Stimulated activated CD8-positive, alpha-beta memory T cell treated with anti-CD3 and anti-CD28 coated beads, Interleukin-7, amount 100 ng/mL, for 48 hours (primary cell): ENCODE measurements around the gene BAX.

ENCODE experiments used
- DNase-seq, 2 donors: peaks; one replicate each; pipeline ENCODE4 v3.0.0-alpha.2; 2020; ENCODE audit warnings: low read depth in 1 of 2; ENCODE audit errors: extremely low read depth in 1 of 2

The BAX gene

GRCh38 chr19:48977061-48977460 lies 22.4 kb downstream of the BAX start:
- no peak for DNase-seq

- no peak for DNase-seq
Measured at GRCh38 chr19:48982280-48982679, 27.6 kb downstream of the BAX start.

GRCh38 chr19:48985711-48986110 lies 31.0 kb downstream of the BAX start:
- no peak for DNase-seq

- DNase-seq, result no peak
Measured at GRCh38 chr19:48986211-48986610, 31.5 kb downstream of the BAX start.

GRCh38 chr19:48987323-48987722 lies 32.6 kb downstream of the BAX start:
- DNase-seq, result no peak

- no peak for DNase-seq
Measured at GRCh38 chr19:48988286-48988685, 33.6 kb downstream of the BAX start.

- no peak for DNase-seq
Measured at GRCh38 chr19:48988860-48989259, 34.2 kb downstream of the BAX start.

- no peak for DNase-seq
Measured at GRCh38 chr19:48989701-48990291, 35.1 kb downstream of the BAX start.

- no peak for DNase-seq
Measured at GRCh38 chr19:48990400-48990799, 35.7 kb downstream of the BAX start.

- no peak for DNase-seq
Measured at GRCh38 chr19:48991011-48991609, 36.4 kb downstream of the BAX start.

- DNase-seq, result no peak
Measured at GRCh38 chr19:48991873-48992580, 37.4 kb downstream of the BAX start.

- no peak for DNase-seq
Measured at GRCh38 chr19:48992581-48993174, 38.0 kb downstream of the BAX start.

GRCh38 chr19:48993175-48994034 lies 38.7 kb downstream of the BAX start, which contains the start of the genes GYS1 and RUVBL2:
Gene GYS1, minus strand, starts transcription at chr19:48993309. Its CDS starts 197 bp downstream, at chr19:48993112.
Gene RUVBL2, plus strand, starts transcription at chr19:48993887. Its CDS starts 25 bp downstream, at chr19:48993912.
- peak; percentile 99 to 100 for DNase-seq

GRCh38 chr19:48994035-48994386 lies 39.3 kb downstream of the BAX start:
- no peak for DNase-seq

- DNase-seq, result no peak
Measured at GRCh38 chr19:48997972-48998371, 43.3 kb downstream of the BAX start.

GRCh38 chr19:48999481-49000325 lies 45.0 kb downstream of the BAX start:
- peak in 1 of 2 donors; percentile 49 for DNase-seq

GRCh38 chr19:49004133-49004532 lies 49.5 kb downstream of the BAX start:
- DNase-seq, result no peak

- no peak for DNase-seq
Measured at GRCh38 chr19:49004964-49005614, 50.4 kb downstream of the BAX start.

GRCh38 chr19:49006905-49007304 lies 52.2 kb downstream of the BAX start:
- no peak for DNase-seq
